AG08395 (cell line): Measurements from ENCODE around the gene OR51A7.

Source experiments
- DNase-seq: peaks from one replicate; pipeline ENCODE4 v3.0.0; 2012; ENCODE audit warnings: mixed read lengths, low spot score

The OR51A7 gene

DNA sequence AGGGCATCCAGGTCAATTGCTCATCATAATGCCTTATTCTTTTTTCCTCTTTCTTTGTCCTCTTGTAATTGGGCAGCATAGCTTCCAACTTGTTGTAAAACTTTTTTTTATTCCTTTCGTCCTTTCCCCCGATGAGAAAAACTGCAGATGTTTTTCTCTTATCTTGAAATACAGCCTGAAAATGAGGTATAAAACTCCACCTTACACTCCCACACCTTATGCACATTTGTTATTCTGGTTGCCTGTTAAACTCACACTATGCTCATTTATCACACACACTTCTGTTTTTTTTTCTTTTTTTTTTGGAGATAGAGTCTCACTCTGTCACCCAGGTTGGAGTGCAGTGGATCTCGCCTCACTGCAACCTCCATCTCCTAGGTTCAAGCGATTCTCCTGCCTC, 53.8 kb downstream of the OR51A7 start:
- DNase-seq = no peak
